GM12878 (cell line): ENCODE results near the gene CHN1. TPM values are rescaled to one million over a fixed set of nuclear protein-coding genes. Genes with fewer than 3 reads are reported as not detected.

Source experiments
- ATAC-seq: fragments of 200-7000 bp; cut with Tn5 transposase; 3 replicates; pipeline ENCODE4 v1.9.1; 2020; ENCODE audit warnings: mild to moderate bottlenecking, moderate library complexity
- BruUV-seq: library from RNA; stranded (reverse); fragments of 400-500 nt; replicated peaks from 2 replicates; lab custom pipeline; 2021; lab: Mats Ljungman, UMichigan
- CTCF ChIA-PET: fragments of 300-600 bp; sonication (Branson Sonifier 250); formaldehyde crosslinking; extraction: SDS; loops from one replicate; lab custom pipeline; 2021; ENCODE audit warnings: inconsistent platforms; lab: Yijun Ruan, JAX
- POLR2A ChIA-PET: fragments of 350-600 bp; formaldehyde crosslinking; extraction: SDS; loops from one replicate; lab custom pipeline; 2021; ENCODE audit warnings: inconsistent platforms; lab: Charles Lee
- RAD21 ChIA-PET: fragments of 300-600 bp; sonication (Branson Sonifier 250); formaldehyde crosslinking; loops from one replicate; lab custom pipeline; 2023; ENCODE audit warnings: antibody characterized with exemption; ENCODE audit not compliant: unreplicated experiment; lab: Charles Lee
- SMC1A ChIA-PET: fragments of 300-600 bp; sonication (Branson Sonifier 250); formaldehyde crosslinking; loops from one replicate; lab custom pipeline; 2023; ENCODE audit not compliant: unreplicated experiment, uncharacterized antibody; lab: Charles Lee
- DNase-seq: peaks from one replicate; pipeline ENCODE4 v3.0.0-alpha.2; 2011; ENCODE audit warnings: low read depth, low spot score
- FAIRE-seq: peaks from 3 replicates; lab custom pipeline; 2011; peaks lifted over from hg19 to GRCh38; lab: Jason Lieb, UNC
- H2AFZ ChIP-seq: 2 replicates; pipeline ENCODE4 v1.6.0; 2011; ENCODE audit warnings: low read depth, low read length, control low read depth; ENCODE audit not compliant: control insufficient read depth
- H3K27ac ChIP-seq: 2 replicates; pipeline ENCODE4 v1.5.1; 2011; ENCODE audit warnings: control low read depth; ENCODE audit not compliant: control insufficient read depth, insufficient read depth
- H3K27me3 ChIP-seq, 2 experiments: replicated peaks in 1 of 2; 2 replicates each; pipeline versions ENCODE4 v1.6.0 to v1.6.1; 2011; ENCODE audit warnings: low read length in 1 of 2; ENCODE audit not compliant: control insufficient read depth in 2 of 2, insufficient read depth in 2 of 2
- H3K36me3 ChIP-seq, 2 experiments: 2 replicates each; pipeline ENCODE4 v1.5.1; 2011; ENCODE audit warnings: low read length in 1 of 2; ENCODE audit not compliant: control insufficient read depth in 2 of 2, insufficient read depth in 2 of 2
- H3K4me1 ChIP-seq: 2 replicates; pipeline ENCODE4 v1.6.1; 2011; ENCODE audit warnings: mild to moderate bottlenecking, low read length, moderate library complexity, mixed read lengths; ENCODE audit not compliant: control insufficient read depth, insufficient read depth
- H3K4me2 ChIP-seq: 2 replicates; pipeline ENCODE4 v1.6.0; 2011; ENCODE audit warnings: control low read depth; ENCODE audit not compliant: control insufficient read depth, insufficient read depth
- H3K4me3 ChIP-seq: fragments of 200-600 bp; sonication (generic); 2 replicates; pipeline ENCODE4 v1.5.1; 2016
- H3K79me2 ChIP-seq: 2 replicates; pipeline ENCODE4 v1.6.0; 2011; ENCODE audit warnings: low read length; ENCODE audit not compliant: control insufficient read depth, insufficient read depth
- H3K9ac ChIP-seq: 2 replicates; pipeline ENCODE4 v1.8.0; 2011; ENCODE audit warnings: low read length, control low read depth, mixed read lengths; ENCODE audit not compliant: control insufficient read depth, insufficient read depth
- H3K9me3 ChIP-seq: replicated peaks from 3 replicates; pipeline ENCODE4 v1.5.1; 2011; ENCODE audit warnings: mild to moderate bottlenecking, low read length; ENCODE audit not compliant: control insufficient read depth, insufficient read depth
- H4K20me1 ChIP-seq: 2 replicates; pipeline ENCODE4 v1.6.0; 2011; ENCODE audit not compliant: control insufficient read depth, insufficient read depth
- ATF3 ChIP-seq: IDR thresholded peaks from 2 replicates; pipeline ENCODE4 v1.6.1; 2011; ENCODE audit warnings: low read depth, mild to moderate bottlenecking, low read length, moderate library complexity, borderline replicate concordance; ENCODE audit errors: extremely low read depth
- BACH1 ChIP-seq: fragments of 450-650 bp; IDR thresholded peaks from 2 replicates; pipeline ENCODE4 v1.6.1; 2017; ENCODE audit warnings: mild to moderate bottlenecking, borderline replicate concordance
- ZBTB4 ChIP-seq: fragments of 450-650 bp; formaldehyde crosslinking; IDR thresholded peaks from 2 replicates; pipeline ENCODE4 v1.4.0; 2022; ENCODE audit warnings: mild to moderate bottlenecking, moderate library complexity
- WGBS: methylation state at CpG from one replicate; pipeline ENCODE4 v1.1.6; 2016; ENCODE audit warnings: low lambda C conversion rate; ENCODE audit not compliant: insufficient replicate concordance, insufficient coverage; ENCODE audit errors: missing lambda C conversion rate; 5-methylcytosine and 5-hydroxymethylcytosine counted together
- in situ Hi-C: fragments of 300-500 bp; cut with MboI; formaldehyde crosslinking; loops from 9 replicates; pipeline ENCODE4 v1.14.3; 2018; ENCODE audit warnings: mixed read lengths
- intact Hi-C: fragments of 100-400 bp; cut with micrococcal nuclease; formaldehyde crosslinking; loops from one replicate; pipeline ENCODE4 v1.14.2; 2022; ENCODE audit not compliant: unreplicated experiment
- polyA plus RNA-seq, 11 experiments: library from polyadenylated mRNA; depleted of rRNA in 4 of 11; unstranded in 6 of 11; stranded (reverse) in 5 of 11; fragments of >200 nt; fragmentation: Nextera tagmentation in 4 of 11; fragmentation: Illumina TruSeq in 1 of 11; extraction: Ambion mirVana in 4 of 11; extraction: Trizol in 1 of 11; gene quantifications; 1 replicate in 1 of 11; 2 replicates in 10 of 11; pipeline versions ENCODE4 v1.2.1 to v1.2.3, GENCODE V29; 2011 to 2016; ENCODE audit warnings: inconsistent platforms in 2 of 11, missing spikeins in 2 of 11, low read depth in 1 of 11
- total RNA-seq, 4 experiments: library from RNA; depleted of rRNA in 3 of 4; stranded (reverse); fragments of >200 nt in 3 of 4; fragmentation: Illumina TruSeq in 1 of 4; extraction: Trizol in 1 of 4; gene quantifications; 2 replicates each; pipeline versions ENCODE4 v1.2.1 to v1.2.3, GENCODE V29; 2013 to 2021

The CHN1 gene
- total and polyA plus RNA-seq, 10 of the 15 experiments (the other 5 are each of a cell fraction or from before 2014, with no cell fraction given) = 0.18 to 0.92 (median 0.53) TPM; not detected in 1

GRCh38 chr2:174971868-174972781 lies 33.1 kb downstream of the CHN1 start:
- Histone ChIP-seq H4K20me1 (no peaks in the 10 kb centered on the region), H3K4me3 (no peak overlapping the region), H3K27ac (no peak overlapping the region), H3K4me1 (no peaks in the 10 kb centered on the region), H3K9ac (no peak overlapping the region), H3K9me3 (no peaks in the 10 kb centered on the region), H3K4me2 (no peak overlapping the region), H3K79me2 (no peaks in the 10 kb centered on the region), H2AFZ (no peak overlapping the region), H3K36me3 (no peaks in the 10 kb centered on the region), H3K27me3 (peaks cover 0 to 1% of the 10 kb centered on the region in 2 experiments; a peak in 1 of 4 replicates)
- BruUV-seq = no TSS peak
- FAIRE-seq (no peak), ATAC-seq (no peak), DNase-seq (no peak)
- ChIA-PET RAD21 (interaction anchor here (0.6 to 0.7 kb wide), 2 partner anchors 17 to 612 kb away, joined by 3 read pairs; no protein-coding TSS in a partner anchor), CTCF (interaction anchor here (1.2 kb wide), 1 partner anchor 253 kb away, joined by 4 read pairs; no protein-coding TSS in a partner anchor), POLR2A (no interaction called here), SMC1A (interaction anchor here (1.5 kb wide), 1 partner anchor 223 kb away, joined by 3 read pairs; no protein-coding TSS in a partner anchor)
- in situ Hi-C loops (no loop called here), intact Hi-C loops (no loop called here)
- 19% methylated on average over 7 of the region's 7 CpGs for WGBS
- TF ChIP-seq ZBTB4 (CRISPR knock-in tag) (no peak), ATF3 (no peak), BACH1 (no peak)
